Measurements from ENCODE around the gene RPE65. TPM values are rescaled to one million over a fixed set of nuclear protein-coding genes. Genes with fewer than 3 reads are reported as not detected.
A peak's percentile ranks its signal among the peaks of the same experiment; 100 is the strongest.

RPE65 gene
- total and polyA plus RNA-seq, 2 experiments from 2014 or later = 0.51 to 0.67 TPM

- Histone ChIP-seq H3K36me3 (no peaks in the 10 kb centered on the region), H3K27ac (no peak overlapping the region), H3K4me3 (no peak overlapping the region), H3K4me1 (ENCODE audit: low read depth) (no peaks in the 10 kb centered on the region), H3K9me3 (ENCODE audit: low read depth) (no peaks in the 10 kb centered on the region), H3K27me3 (no peaks in the 10 kb centered on the region)
- peak in 1 of 2 donors; percentile 98 for DNase-seq (ENCODE audit: low read depth in 1 of 2, low spot score in 1 of 2)
- peak; percentile 44 for TF ChIP-seq CTCF (IDR thresholded peaks at IDR 0.05; ENCODE audit: low read depth, low read length)
Measured at GRCh38 chr1:68384321-68384813, 65.4 kb downstream of the RPE65 start.

- Histone ChIP-seq H3K27ac (no peak overlapping the region), H3K27me3 (no peaks in the 10 kb centered on the region), H3K4me1 (ENCODE audit: low read depth) (no peaks in the 10 kb centered on the region)
Measured at GRCh38 chr1:68383092-68383491, 66.7 kb downstream of the RPE65 start.

GRCh38 chr1:68379085-68379478 lies 70.7 kb downstream of the RPE65 start:
- H3K27me3 ChIP-seq = no peaks in the 10 kb centered on the region
- H3K4me3 ChIP-seq = no peak overlapping the region
- TF ChIP-seq CTCF (IDR thresholded peaks at IDR 0.05; ENCODE audit: low read depth, low read length) = no peak
- peaks cover 3% of the 10 kb centered on the region for H3K4me1 ChIP-seq (ENCODE audit: low read depth)
- H3K36me3 ChIP-seq = no peaks in the 10 kb centered on the region
- no peaks in the 10 kb centered on the region for H3K9me3 ChIP-seq (ENCODE audit: low read depth)
- no peak overlapping the region for H3K27ac ChIP-seq
- no peak for DNase-seq (ENCODE audit: low read depth in 1 of 2, low spot score in 1 of 2)

More at GRCh38 chr1:68383092-68383491, 66.7 kb downstream of the RPE65 start:
- TF ChIP-seq CTCF (IDR thresholded peaks at IDR 0.05; ENCODE audit: low read depth, low read length) = no peak
- no peak for DNase-seq (ENCODE audit: low read depth in 1 of 2, low spot score in 1 of 2)
- no peaks in the 10 kb centered on the region for H3K9me3 ChIP-seq (ENCODE audit: low read depth)
- no peak overlapping the region for H3K4me3 ChIP-seq
- no peaks in the 10 kb centered on the region for H3K36me3 ChIP-seq

Other genes starting within 250 kb of the RPE65 start
- gene WLS, start 217.4 kb downstream of the RPE65 start, total RNA-seq = 67.7 and 114 TPM in 2 replicates
- 113 and 125 TPM in 2 replicates for gene WLS, start 217.4 kb downstream of the RPE65 start, polyA plus RNA-seq
- gene DEPDC1, start 47.1 kb upstream of the RPE65 start, total RNA-seq = 2.3 and 37.6 TPM in 2 replicates
- 4.9 and 29.8 TPM in 2 replicates for gene DEPDC1, start 47.1 kb upstream of the RPE65 start, polyA plus RNA-seq

Data from cardiac muscle cell (in vitro differentiated cells and primary cell).